ENCODE results near the gene PIEZO1.

DNA sequence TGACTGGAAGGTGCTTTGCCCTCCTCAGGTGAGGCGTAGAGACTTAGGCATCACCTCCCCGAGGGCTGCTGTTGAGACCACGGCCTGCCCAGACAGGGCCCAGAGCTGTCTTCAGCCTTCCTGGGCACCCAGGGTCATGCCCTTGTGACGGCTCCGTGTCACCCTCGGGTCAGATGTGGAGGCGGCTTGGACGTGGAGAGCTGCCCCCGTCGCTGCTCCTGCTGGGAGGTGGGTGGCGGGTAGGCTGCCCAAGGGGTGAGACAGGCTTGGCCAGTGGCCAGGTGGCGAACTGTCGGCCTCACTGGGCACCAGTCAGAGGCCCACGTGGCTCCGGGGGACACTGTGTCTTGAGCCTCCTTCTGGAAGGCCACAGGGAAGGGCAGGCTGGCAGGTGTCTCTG lies 89.8 kb downstream of the PIEZO1 start:
- no peak for TF ChIP-seq POLR2A (IDR thresholded peaks at IDR 0.05)
- TF ChIP-seq, protein P1, sequence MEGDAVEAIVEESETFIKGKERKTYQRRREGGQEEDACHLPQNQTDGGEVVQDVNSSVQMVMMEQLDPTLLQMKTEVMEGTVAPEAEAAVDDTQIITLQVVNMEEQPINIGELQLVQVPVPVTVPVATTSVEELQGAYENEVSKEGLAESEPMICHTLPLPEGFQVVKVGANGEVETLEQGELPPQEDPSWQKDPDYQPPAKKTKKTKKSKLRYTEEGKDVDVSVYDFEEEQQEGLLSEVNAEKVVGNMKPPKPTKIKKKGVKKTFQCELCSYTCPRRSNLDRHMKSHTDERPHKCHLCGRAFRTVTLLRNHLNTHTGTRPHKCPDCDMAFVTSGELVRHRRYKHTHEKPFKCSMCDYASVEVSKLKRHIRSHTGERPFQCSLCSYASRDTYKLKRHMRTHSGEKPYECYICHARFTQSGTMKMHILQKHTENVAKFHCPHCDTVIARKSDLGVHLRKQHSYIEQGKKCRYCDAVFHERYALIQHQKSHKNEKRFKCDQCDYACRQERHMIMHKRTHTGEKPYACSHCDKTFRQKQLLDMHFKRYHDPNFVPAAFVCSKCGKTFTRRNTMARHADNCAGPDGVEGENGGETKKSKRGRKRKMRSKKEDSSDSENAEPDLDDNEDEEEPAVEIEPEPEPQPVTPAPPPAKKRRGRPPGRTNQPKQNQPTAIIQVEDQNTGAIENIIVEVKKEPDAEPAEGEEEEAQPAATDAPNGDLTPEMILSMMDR (IDR thresholded peaks at IDR 0.05): no peak
